ENCODE data around the gene POU6F2.

DNA sequence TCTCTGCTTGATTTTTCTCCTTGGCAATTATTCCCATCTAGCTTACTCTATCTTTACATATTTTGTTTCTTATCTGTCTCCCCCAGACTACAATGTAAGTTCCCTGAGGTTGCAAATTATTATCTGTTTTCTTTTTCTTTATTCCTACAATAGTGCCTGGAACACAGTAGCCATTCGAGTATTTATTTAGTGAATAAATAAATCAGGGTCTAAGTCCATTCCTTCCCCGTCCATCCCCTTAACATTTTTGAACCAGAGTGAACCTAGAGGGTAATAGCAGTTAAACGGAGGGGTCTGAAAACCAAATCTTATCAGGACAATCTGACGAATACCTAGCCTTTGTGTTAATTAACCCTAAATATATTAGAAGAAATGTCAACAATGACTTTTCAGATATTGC, 335.7 kb downstream of the POU6F2 start:
- TF ChIP-seq RFX5 (IDR thresholded peaks at IDR 0.05; ENCODE audit: low read depth, low read length) (no peak), MAFK (IDR thresholded peaks at IDR 0.05; ENCODE audit: low read depth, low read length) (no peak), CHD1 (IDR thresholded peaks at IDR 0.05; ENCODE audit: low read depth, low read length) (no peak), CEBPB (IDR thresholded peaks at IDR 0.05; ENCODE audit: low read depth, low read length) (no peak), SMC3 (IDR thresholded peaks at IDR 0.05; ENCODE audit: low read depth, low read length) (no peak), POLR2A (IDR thresholded peaks at IDR 0.05; ENCODE audit: low read depth, low read length) (no peak), RAD21 (IDR thresholded peaks at IDR 0.05; ENCODE audit: low read length) (no peak), FOS (IDR thresholded peaks at IDR 0.05; ENCODE audit: low read depth, low read length) (no peak), BHLHE40 (IDR thresholded peaks at IDR 0.05; ENCODE audit: low read depth, low read length) (no peak), NFE2L2 (IDR thresholded peaks at IDR 0.05; ENCODE audit: low read depth, low read length) (no peak)
- TF ChIP-seq, protein P1, sequence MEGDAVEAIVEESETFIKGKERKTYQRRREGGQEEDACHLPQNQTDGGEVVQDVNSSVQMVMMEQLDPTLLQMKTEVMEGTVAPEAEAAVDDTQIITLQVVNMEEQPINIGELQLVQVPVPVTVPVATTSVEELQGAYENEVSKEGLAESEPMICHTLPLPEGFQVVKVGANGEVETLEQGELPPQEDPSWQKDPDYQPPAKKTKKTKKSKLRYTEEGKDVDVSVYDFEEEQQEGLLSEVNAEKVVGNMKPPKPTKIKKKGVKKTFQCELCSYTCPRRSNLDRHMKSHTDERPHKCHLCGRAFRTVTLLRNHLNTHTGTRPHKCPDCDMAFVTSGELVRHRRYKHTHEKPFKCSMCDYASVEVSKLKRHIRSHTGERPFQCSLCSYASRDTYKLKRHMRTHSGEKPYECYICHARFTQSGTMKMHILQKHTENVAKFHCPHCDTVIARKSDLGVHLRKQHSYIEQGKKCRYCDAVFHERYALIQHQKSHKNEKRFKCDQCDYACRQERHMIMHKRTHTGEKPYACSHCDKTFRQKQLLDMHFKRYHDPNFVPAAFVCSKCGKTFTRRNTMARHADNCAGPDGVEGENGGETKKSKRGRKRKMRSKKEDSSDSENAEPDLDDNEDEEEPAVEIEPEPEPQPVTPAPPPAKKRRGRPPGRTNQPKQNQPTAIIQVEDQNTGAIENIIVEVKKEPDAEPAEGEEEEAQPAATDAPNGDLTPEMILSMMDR (conservative IDR thresholded peaks at IDR 0.05; ENCODE audit: low read depth, low read length), result no peak
- TF ChIP-seq, protein P2, sequence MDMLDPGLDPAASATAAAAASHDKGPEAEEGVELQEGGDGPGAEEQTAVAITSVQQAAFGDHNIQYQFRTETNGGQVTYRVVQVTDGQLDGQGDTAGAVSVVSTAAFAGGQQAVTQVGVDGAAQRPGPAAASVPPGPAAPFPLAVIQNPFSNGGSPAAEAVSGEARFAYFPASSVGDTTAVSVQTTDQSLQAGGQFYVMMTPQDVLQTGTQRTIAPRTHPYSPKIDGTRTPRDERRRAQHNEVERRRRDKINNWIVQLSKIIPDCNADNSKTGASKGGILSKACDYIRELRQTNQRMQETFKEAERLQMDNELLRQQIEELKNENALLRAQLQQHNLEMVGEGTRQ (IDR thresholded peaks at IDR 0.05; ENCODE audit: low read depth, low read length), result no peak

Measured in IMR-90 (cell line).